Measurements from ENCODE around the gene UNC45A. TPM values are rescaled to one million over a fixed set of nuclear protein-coding genes. Genes with fewer than 3 reads are reported as not detected.

The UNC45A gene
- total and polyA plus RNA-seq, 2 of the 8 experiments (the other 6 are each of a cell fraction or from before 2014, with no cell fraction given) = 74.1 to 84.2 TPM

- TF ChIP-seq, protein P1, sequence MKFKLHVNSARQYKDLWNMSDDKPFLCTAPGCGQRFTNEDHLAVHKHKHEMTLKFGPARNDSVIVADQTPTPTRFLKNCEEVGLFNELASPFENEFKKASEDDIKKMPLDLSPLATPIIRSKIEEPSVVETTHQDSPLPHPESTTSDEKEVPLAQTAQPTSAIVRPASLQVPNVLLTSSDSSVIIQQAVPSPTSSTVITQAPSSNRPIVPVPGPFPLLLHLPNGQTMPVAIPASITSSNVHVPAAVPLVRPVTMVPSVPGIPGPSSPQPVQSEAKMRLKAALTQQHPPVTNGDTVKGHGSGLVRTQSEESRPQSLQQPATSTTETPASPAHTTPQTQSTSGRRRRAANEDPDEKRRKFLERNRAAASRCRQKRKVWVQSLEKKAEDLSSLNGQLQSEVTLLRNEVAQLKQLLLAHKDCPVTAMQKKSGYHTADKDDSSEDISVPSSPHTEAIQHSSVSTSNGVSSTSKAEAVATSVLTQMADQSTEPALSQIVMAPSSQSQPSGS (IDR thresholded peaks at IDR 0.05; ENCODE audit: low read length) = no peak
- TF ChIP-seq RBBP5 (IDR thresholded peaks at IDR 0.05; ENCODE audit: borderline replicate concordance, low read depth, low read length) (no peak), SUZ12 (IDR thresholded peaks at IDR 0.05; ENCODE audit: low read length) (no peak), CHD2 (IDR thresholded peaks at IDR 0.05; ENCODE audit: low read length) (no peak), SRF (IDR thresholded peaks at IDR 0.05; ENCODE audit: low read depth, low read length) (no peak), BRCA1 (IDR thresholded peaks at IDR 0.05; ENCODE audit: low read depth, low read length) (no peak), CREB1 (IDR thresholded peaks at IDR 0.05) (no peak)
Measured at GRCh38 chr15:90959028-90959595, 24.0 kb downstream of the UNC45A start (continued).
